ENCODE data around the gene ZFAND2B.

- TF ChIP-seq POLR2A (IDR thresholded peaks at IDR 0.05) (no peak), EP300 (IDR thresholded peaks at IDR 0.05) (no peak)
- TF ChIP-seq, protein P1, sequence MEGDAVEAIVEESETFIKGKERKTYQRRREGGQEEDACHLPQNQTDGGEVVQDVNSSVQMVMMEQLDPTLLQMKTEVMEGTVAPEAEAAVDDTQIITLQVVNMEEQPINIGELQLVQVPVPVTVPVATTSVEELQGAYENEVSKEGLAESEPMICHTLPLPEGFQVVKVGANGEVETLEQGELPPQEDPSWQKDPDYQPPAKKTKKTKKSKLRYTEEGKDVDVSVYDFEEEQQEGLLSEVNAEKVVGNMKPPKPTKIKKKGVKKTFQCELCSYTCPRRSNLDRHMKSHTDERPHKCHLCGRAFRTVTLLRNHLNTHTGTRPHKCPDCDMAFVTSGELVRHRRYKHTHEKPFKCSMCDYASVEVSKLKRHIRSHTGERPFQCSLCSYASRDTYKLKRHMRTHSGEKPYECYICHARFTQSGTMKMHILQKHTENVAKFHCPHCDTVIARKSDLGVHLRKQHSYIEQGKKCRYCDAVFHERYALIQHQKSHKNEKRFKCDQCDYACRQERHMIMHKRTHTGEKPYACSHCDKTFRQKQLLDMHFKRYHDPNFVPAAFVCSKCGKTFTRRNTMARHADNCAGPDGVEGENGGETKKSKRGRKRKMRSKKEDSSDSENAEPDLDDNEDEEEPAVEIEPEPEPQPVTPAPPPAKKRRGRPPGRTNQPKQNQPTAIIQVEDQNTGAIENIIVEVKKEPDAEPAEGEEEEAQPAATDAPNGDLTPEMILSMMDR (IDR thresholded peaks at IDR 0.05), result no peak
Observed at GRCh38 chr2:219174146-219174545, 32.4 kb upstream of the ZFAND2B start.

Measured in gastroesophageal sphincter (tissue), 3 donors.